ENCODE data around the gene GPM6B.

GPM6B gene

GRCh38 chrX:13825178-13825762, 8.4 kb upstream of the GPM6B start:
- no peak overlapping the region for H3K4me3 ChIP-seq (ENCODE audit: low read depth in 1 of 5, low read length in 5 of 5)
- H3K36me3 ChIP-seq (ENCODE audit: control insufficient read depth in 5 of 5, insufficient read depth in 5 of 5, low read length in 5 of 5), result no peaks in the 10 kb centered on the region
- no peak overlapping the region for H3K27ac ChIP-seq (ENCODE audit: low read depth, low read length)
- H3K27me3 ChIP-seq (ENCODE audit: control insufficient read depth in 5 of 5, insufficient read depth in 4 of 5, low read length in 5 of 5), result peaks cover 0 to 20% (median 9%) of the 10 kb centered on the region in 5 donors
- no peaks in the 10 kb centered on the region for H3K4me1 ChIP-seq (ENCODE audit: control insufficient read depth in 5 of 5, insufficient read depth in 5 of 5, low read length in 5 of 5)
- H3K9me3 ChIP-seq (ENCODE audit: control insufficient read depth in 5 of 5, low read length in 5 of 5), result no peaks in the 10 kb centered on the region
- H3K9ac ChIP-seq (ENCODE audit: low read length in 5 of 5), result no peak overlapping the region

GRCh38 chrX:13824746-13825145, 7.9 kb upstream of the GPM6B start:
- peaks cover 0 to 21% (median 7%) of the 10 kb centered on the region in 5 donors for H3K27me3 ChIP-seq (ENCODE audit: control insufficient read depth in 5 of 5, insufficient read depth in 4 of 5, low read length in 5 of 5)
- H3K9me3 ChIP-seq (ENCODE audit: control insufficient read depth in 5 of 5, low read length in 5 of 5), result no peaks in the 10 kb centered on the region
- H3K36me3 ChIP-seq (ENCODE audit: control insufficient read depth in 5 of 5, insufficient read depth in 5 of 5, low read length in 5 of 5), result no peaks in the 10 kb centered on the region
- no peak overlapping the region for H3K4me3 ChIP-seq (ENCODE audit: low read depth in 1 of 5, low read length in 5 of 5)
- no peak overlapping the region for H3K27ac ChIP-seq (ENCODE audit: low read depth, low read length)
- H3K4me1 ChIP-seq (ENCODE audit: control insufficient read depth in 5 of 5, insufficient read depth in 5 of 5, low read length in 5 of 5), result no peaks in the 10 kb centered on the region
- no peak overlapping the region for H3K9ac ChIP-seq (ENCODE audit: low read length in 5 of 5)

GRCh38 chrX:13821738-13822137, 4.8 kb upstream of the GPM6B start:
- H3K27me3 ChIP-seq (ENCODE audit: control insufficient read depth in 5 of 5, insufficient read depth in 4 of 5, low read length in 5 of 5), result peaks cover 0 to 21% (median 2%) of the 10 kb centered on the region in 5 donors
- no peak overlapping the region for H3K4me3 ChIP-seq (ENCODE audit: low read depth in 1 of 5, low read length in 5 of 5)
- no peaks in the 10 kb centered on the region for H3K36me3 ChIP-seq (ENCODE audit: control insufficient read depth in 5 of 5, insufficient read depth in 5 of 5, low read length in 5 of 5)
- no peaks in the 10 kb centered on the region for H3K4me1 ChIP-seq (ENCODE audit: control insufficient read depth in 5 of 5, insufficient read depth in 5 of 5, low read length in 5 of 5)
- no peak overlapping the region for H3K27ac ChIP-seq (ENCODE audit: low read depth, low read length)
- no peaks in the 10 kb centered on the region for H3K9me3 ChIP-seq (ENCODE audit: control insufficient read depth in 5 of 5, low read length in 5 of 5)
- no peak overlapping the region for H3K9ac ChIP-seq (ENCODE audit: low read length in 5 of 5)

- H3K9ac ChIP-seq (ENCODE audit: low read length in 5 of 5), result no peak overlapping the region
- H3K9me3 ChIP-seq (ENCODE audit: control insufficient read depth in 5 of 5, low read length in 5 of 5), result no peaks in the 10 kb centered on the region
- H3K4me1 ChIP-seq (ENCODE audit: control insufficient read depth in 5 of 5, insufficient read depth in 5 of 5, low read length in 5 of 5), result no peaks in the 10 kb centered on the region
- H3K27ac ChIP-seq (ENCODE audit: low read depth, low read length), result no peak overlapping the region
- no peak overlapping the region for H3K4me3 ChIP-seq (ENCODE audit: low read depth in 1 of 5, low read length in 5 of 5)
- H3K36me3 ChIP-seq (ENCODE audit: control insufficient read depth in 5 of 5, insufficient read depth in 5 of 5, low read length in 5 of 5), result no peaks in the 10 kb centered on the region
- H3K27me3 ChIP-seq (ENCODE audit: control insufficient read depth in 5 of 5, insufficient read depth in 4 of 5, low read length in 5 of 5), result peaks cover 0 to 18% (median 6%) of the 10 kb centered on the region in 5 donors
Measured at GRCh38 chrX:13816176-13816575, 717 bp downstream of the GPM6B start.

- H3K36me3 ChIP-seq (ENCODE audit: control insufficient read depth in 5 of 5, insufficient read depth in 5 of 5, low read length in 5 of 5), result no peaks in the 10 kb centered on the region
- H3K9ac ChIP-seq (ENCODE audit: low read length in 5 of 5), result no peak overlapping the region
- peaks cover 3 to 18% (median 6%) of the 10 kb centered on the region in 5 donors for H3K27me3 ChIP-seq (ENCODE audit: control insufficient read depth in 5 of 5, insufficient read depth in 4 of 5, low read length in 5 of 5)
- H3K4me1 ChIP-seq (ENCODE audit: control insufficient read depth in 5 of 5, insufficient read depth in 5 of 5, low read length in 5 of 5), result no peaks in the 10 kb centered on the region
- no peak overlapping the region for H3K27ac ChIP-seq (ENCODE audit: low read depth, low read length)
- H3K4me3 ChIP-seq (ENCODE audit: low read depth in 1 of 5, low read length in 5 of 5), result no peak overlapping the region
- H3K9me3 ChIP-seq (ENCODE audit: control insufficient read depth in 5 of 5, low read length in 5 of 5), result no peaks in the 10 kb centered on the region
Measured at GRCh38 chrX:13815664-13816063, 1.2 kb downstream of the GPM6B start.

- no peak overlapping the region for H3K9ac ChIP-seq (ENCODE audit: low read length in 5 of 5)
- no peaks in the 10 kb centered on the region for H3K9me3 ChIP-seq (ENCODE audit: control insufficient read depth in 5 of 5, low read length in 5 of 5)
- no peaks in the 10 kb centered on the region for H3K4me1 ChIP-seq (ENCODE audit: control insufficient read depth in 5 of 5, insufficient read depth in 5 of 5, low read length in 5 of 5)
- peaks cover 2 to 12% (median 5%) of the 10 kb centered on the region in 5 donors for H3K27me3 ChIP-seq (ENCODE audit: control insufficient read depth in 5 of 5, insufficient read depth in 4 of 5, low read length in 5 of 5)
- no peak overlapping the region for H3K27ac ChIP-seq (ENCODE audit: low read depth, low read length)
- no peaks in the 10 kb centered on the region for H3K36me3 ChIP-seq (ENCODE audit: control insufficient read depth in 5 of 5, insufficient read depth in 5 of 5, low read length in 5 of 5)
- H3K4me3 ChIP-seq (ENCODE audit: low read depth in 1 of 5, low read length in 5 of 5), result no peak overlapping the region
Measured at GRCh38 chrX:13808865-13809264, 8.0 kb downstream of the GPM6B start.

GRCh38 chrX:13808293-13808692, 8.6 kb downstream of the GPM6B start:
- Histone ChIP-seq H3K9ac (ENCODE audit: low read length in 5 of 5) (no peak overlapping the region), H3K4me3 (ENCODE audit: low read depth in 1 of 5, low read length in 5 of 5) (no peak overlapping the region), H3K9me3 (ENCODE audit: control insufficient read depth in 5 of 5, low read length in 5 of 5) (no peaks in the 10 kb centered on the region), H3K4me1 (ENCODE audit: control insufficient read depth in 5 of 5, insufficient read depth in 5 of 5, low read length in 5 of 5) (no peaks in the 10 kb centered on the region), H3K27me3 (ENCODE audit: control insufficient read depth in 5 of 5, insufficient read depth in 4 of 5, low read length in 5 of 5) (peaks cover 2 to 15% (median 5%) of the 10 kb centered on the region in 5 donors), H3K27ac (ENCODE audit: low read depth, low read length) (no peak overlapping the region), H3K36me3 (ENCODE audit: control insufficient read depth in 5 of 5, insufficient read depth in 5 of 5, low read length in 5 of 5) (no peaks in the 10 kb centered on the region)

GRCh38 chrX:13805241-13805640, 11.7 kb downstream of the GPM6B start:
- no peaks in the 10 kb centered on the region for H3K36me3 ChIP-seq (ENCODE audit: control insufficient read depth in 5 of 5, insufficient read depth in 5 of 5, low read length in 5 of 5)
- H3K9me3 ChIP-seq (ENCODE audit: control insufficient read depth in 5 of 5, low read length in 5 of 5), result peaks cover 0 to 2% (median 0%) of the 10 kb centered on the region in 5 donors
- H3K9ac ChIP-seq (ENCODE audit: low read length in 5 of 5), result no peak overlapping the region
- no peak overlapping the region for H3K4me3 ChIP-seq (ENCODE audit: low read depth in 1 of 5, low read length in 5 of 5)
- H3K27me3 ChIP-seq (ENCODE audit: control insufficient read depth in 5 of 5, insufficient read depth in 4 of 5, low read length in 5 of 5), result peaks cover 0 to 20% (median 2%) of the 10 kb centered on the region in 5 donors
- H3K27ac ChIP-seq (ENCODE audit: low read depth, low read length), result no peak overlapping the region
- H3K4me1 ChIP-seq (ENCODE audit: control insufficient read depth in 5 of 5, insufficient read depth in 5 of 5, low read length in 5 of 5), result no peaks in the 10 kb centered on the region

- Histone ChIP-seq H3K9ac (ENCODE audit: low read length in 5 of 5) (no peak overlapping the region), H3K27ac (ENCODE audit: low read depth, low read length) (no peak overlapping the region), H3K27me3 (ENCODE audit: control insufficient read depth in 5 of 5, insufficient read depth in 4 of 5, low read length in 5 of 5) (peaks cover 0 to 21% (median 2%) of the 10 kb centered on the region in 5 donors), H3K4me1 (ENCODE audit: control insufficient read depth in 5 of 5, insufficient read depth in 5 of 5, low read length in 5 of 5) (no peaks in the 10 kb centered on the region), H3K4me3 (ENCODE audit: low read depth in 1 of 5, low read length in 5 of 5) (no peak overlapping the region), H3K9me3 (ENCODE audit: control insufficient read depth in 5 of 5, low read length in 5 of 5) (peaks cover 0 to 4% (median 4%) of the 10 kb centered on the region in 5 donors), H3K36me3 (ENCODE audit: control insufficient read depth in 5 of 5, insufficient read depth in 5 of 5, low read length in 5 of 5) (no peaks in the 10 kb centered on the region)
Measured at GRCh38 chrX:13803116-13803515, 13.8 kb downstream of the GPM6B start.

- H3K4me3 ChIP-seq (ENCODE audit: low read depth in 1 of 5, low read length in 5 of 5), result no peak overlapping the region
- H3K27ac ChIP-seq (ENCODE audit: low read depth, low read length), result no peak overlapping the region
- H3K9ac ChIP-seq (ENCODE audit: low read length in 5 of 5), result no peak overlapping the region
Measured at GRCh38 chrX:13798184-13798583, 18.7 kb downstream of the GPM6B start.

More at GRCh38 chrX:13798184-13798583, 18.7 kb downstream of the GPM6B start:
- no peaks in the 10 kb centered on the region for H3K36me3 ChIP-seq (ENCODE audit: control insufficient read depth in 5 of 5, insufficient read depth in 5 of 5, low read length in 5 of 5)
- H3K27me3 ChIP-seq (ENCODE audit: control insufficient read depth in 5 of 5, insufficient read depth in 4 of 5, low read length in 5 of 5), result peaks cover 0 to 25% (median 5%) of the 10 kb centered on the region in 5 donors
- H3K9me3 ChIP-seq (ENCODE audit: control insufficient read depth in 5 of 5, low read length in 5 of 5), result peaks cover 0 to 4% (median 4%) of the 10 kb centered on the region in 5 donors
- no peaks in the 10 kb centered on the region for H3K4me1 ChIP-seq (ENCODE audit: control insufficient read depth in 5 of 5, insufficient read depth in 5 of 5, low read length in 5 of 5)
